Upper lobe of left lung (tissue), 4 donors: ENCODE data around the gene COX10.
"Not testable (repeated sequence)": the region's sequence is repeated elsewhere in the genome, so short reads cannot be mapped to it uniquely, and the experiment has no call there.

Source experiments
- CTCF ChIP-seq, 6 experiments: fragments of 450-650 bp in 4 of 6; fragments of 200-600 bp in 2 of 6; sonication (generic) in 2 of 6; IDR thresholded peaks; one replicate each; pipeline ENCODE4 v1.5.1; 2016 to 2019; ENCODE audit warnings: antibody characterized with exemption in 6 of 6
- POLR2A ChIP-seq, 4 donors: fragments of 450-650 bp; IDR thresholded peaks; one replicate each; pipeline ENCODE4 v1.5.1; 2016 to 2017; ENCODE audit warnings: antibody characterized with exemption in 4 of 4, mild to moderate bottlenecking in 2 of 4

DNA sequence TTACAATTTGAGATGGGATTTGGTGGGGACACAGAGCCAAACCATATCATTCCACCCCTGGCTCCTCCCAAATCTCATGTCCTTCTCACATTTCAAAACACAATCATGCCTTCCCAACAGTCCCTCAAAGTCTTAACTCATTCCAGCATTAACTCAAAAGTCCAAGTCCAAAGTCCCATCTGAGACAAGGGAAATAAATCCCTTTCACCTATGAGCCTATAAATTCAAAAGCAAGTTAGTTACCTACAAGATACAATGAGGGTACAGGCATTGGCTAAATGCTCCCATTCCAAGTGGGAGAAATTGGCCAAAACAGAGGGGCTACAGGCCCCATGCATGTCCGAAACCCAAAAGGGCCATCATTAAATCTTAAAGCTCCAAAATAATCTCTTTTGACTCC lies 98.5 kb downstream of the COX10 start:
- TF ChIP-seq CTCF, POLR2A (IDR thresholded peaks at IDR 0.05): not testable (repeated sequence)
